B cell (primary cell): ENCODE data around the gene BMP6. TPM values are rescaled to one million over a fixed set of nuclear protein-coding genes. Genes with fewer than 3 reads are reported as not detected.

Source experiments
- ATAC-seq: fragments of 200-7000 bp; cut with Tn5 transposase; one replicate; pipeline ENCODE4 v1.10.0; 2021; ENCODE audit warnings: low read depth, mild to moderate bottlenecking, moderate number of reproducible peaks, moderate library complexity
- CTCF ChIA-PET: fragments of 350-600 bp; sonication (Branson Sonifier 250); formaldehyde crosslinking; loops from one replicate; lab custom pipeline; 2021; ENCODE audit warnings: antibody characterized with exemption, inconsistent platforms; lab: Charles Lee
- POLR2A ChIA-PET: fragments of 350-600 bp; sonication (Branson Sonifier 250); formaldehyde crosslinking; loops from one replicate; lab custom pipeline; 2021; ENCODE audit warnings: antibody characterized with exemption; lab: Charles Lee
- DNase-seq: peaks from one replicate; pipeline ENCODE4 v3.0.0; 2013
- H2AFZ ChIP-seq: 2 replicates; pipeline ENCODE4 v1.6.1; 2012; ENCODE audit warnings: mild to moderate bottlenecking, low read depth, low read length; ENCODE audit not compliant: insufficient read depth, poor library complexity, severe bottlenecking
- H3K27ac ChIP-seq, 2 donors: 1 replicate in 1 of 2; 2 replicates in 1 of 2; pipeline ENCODE4 v1.5.1; 2012 to 2013; ENCODE audit warnings: low read length in 2 of 2, mild to moderate bottlenecking in 2 of 2, moderate library complexity in 1 of 2
- H3K27me3 ChIP-seq, 4 experiments: fragments of 200-600 bp in 1 of 4; sonication (generic) in 1 of 4; replicated peaks in 1 of 4; 1 replicate in 2 of 4; 2 replicates in 2 of 4; pipeline versions ENCODE4 v1.6.1 to v1.7.0; 2013 to 2016; ENCODE audit warnings: low read length in 3 of 4, mild to moderate bottlenecking in 2 of 4, mixed read lengths in 1 of 4, moderate library complexity in 1 of 4; ENCODE audit not compliant: insufficient read depth in 4 of 4, control insufficient read depth in 3 of 4; ENCODE audit errors: control extremely low read depth in 1 of 4
- H3K36me3 ChIP-seq, 2 experiments: replicated peaks in 1 of 2; 1 replicate in 1 of 2; 2 replicates in 1 of 2; pipeline versions ENCODE4 v1.6.1 to v1.7.1; 2013; ENCODE audit warnings: low read length in 1 of 2; ENCODE audit not compliant: insufficient read depth in 2 of 2, control insufficient read depth in 1 of 2; ENCODE audit errors: control extremely low read depth in 1 of 2, extremely low read depth in 1 of 2
- H3K4me1 ChIP-seq, 2 donors: fragments of 200-600 bp in 1 of 2; sonication (generic) in 1 of 2; 1 replicate in 1 of 2; 2 replicates in 1 of 2; pipeline versions ENCODE4 v1.5.1 to v1.6.1; 2013 to 2017; ENCODE audit warnings: low read length in 2 of 2; ENCODE audit not compliant: control insufficient read depth in 2 of 2, insufficient read depth in 2 of 2
- H3K4me2 ChIP-seq: replicated peaks from 2 replicates; pipeline ENCODE3; 2012; ENCODE audit warnings: mild to moderate bottlenecking, low read depth, low read length; ENCODE audit not compliant: poor library complexity, severe bottlenecking
- H3K4me3 ChIP-seq, 5 experiments: fragments of 200-600 bp in 1 of 5; sonication (generic) in 1 of 5; 1 replicate in 3 of 5; 2 replicates in 2 of 5; pipeline versions ENCODE4 v1.5.1 to v1.7.0; 2011 to 2016; ENCODE audit warnings: low read length in 4 of 5, mild to moderate bottlenecking in 4 of 5, low read depth in 2 of 5, control low read depth in 1 of 5, moderate library complexity in 1 of 5; ENCODE audit not compliant: insufficient read depth in 1 of 5; ENCODE audit errors: control extremely low read depth in 1 of 5, extremely low read depth in 1 of 5
- H3K79me2 ChIP-seq: fragments of 200-600 bp; sonication (generic); one replicate; pipeline ENCODE4 v1.6.0; 2016; ENCODE audit warnings: low read length; ENCODE audit not compliant: control insufficient read depth, insufficient read depth
- H3K9ac ChIP-seq: fragments of 200-600 bp; sonication (generic); 2 replicates; pipeline ENCODE4 v1.6.1; 2017; ENCODE audit warnings: mild to moderate bottlenecking, low read length, moderate library complexity
- H3K9me3 ChIP-seq, 3 donors: one replicate each; pipeline versions ENCODE4 v1.6.1 to v1.7.1; 2013; ENCODE audit warnings: low read length in 2 of 3; ENCODE audit not compliant: control insufficient read depth in 2 of 3, insufficient read depth in 1 of 3; ENCODE audit errors: control extremely low read depth in 1 of 3
- H4K20me1 ChIP-seq: 2 replicates; pipeline ENCODE4 v1.6.0; 2012; ENCODE audit warnings: mild to moderate bottlenecking, low read length; ENCODE audit not compliant: insufficient read depth, control insufficient read depth, poor library complexity, severe bottlenecking
- H3K27ac Mint-ChIP-seq: one replicate; pipeline ENCODE4 v1.8.0; 2021; ENCODE audit warnings: mixed read lengths
- H3K27me3 Mint-ChIP-seq: one replicate; pipeline ENCODE4 v1.8.0; 2021; ENCODE audit warnings: mixed read lengths
- H3K4me1 Mint-ChIP-seq: one replicate; pipeline ENCODE4 v1.8.0; 2021; ENCODE audit warnings: mixed read lengths
- H3K4me3 Mint-ChIP-seq: one replicate; pipeline ENCODE4 v1.8.0; 2021; ENCODE audit warnings: mixed read lengths
- H3K9me3 Mint-ChIP-seq: one replicate; pipeline ENCODE4 v1.8.0; 2022; ENCODE audit warnings: mixed read lengths; ENCODE audit not compliant: insufficient read depth
- CTCF ChIP-seq: fragments of 200-600 bp; IDR thresholded peaks from one replicate; pipeline ENCODE4 v1.8.0; 2022; ENCODE audit warnings: antibody characterized with exemption, mild to moderate bottlenecking
- EZH2 ChIP-seq: IDR thresholded peaks from 2 replicates; pipeline ENCODE4 v1.6.1; 2012; ENCODE audit warnings: borderline replicate concordance, low read depth, mild to moderate bottlenecking, moderate library complexity, low read length; ENCODE audit not compliant: insufficient read depth, poor library complexity, severe bottlenecking
- WGBS: methylation state at CpG from one replicate; pipeline ENCODE4 v1.1.5; 2013; ENCODE audit warnings: missing lambda C conversion rate; ENCODE audit not compliant: insufficient coverage; 5-methylcytosine and 5-hydroxymethylcytosine counted together
- intact Hi-C: fragments of 100-400 bp; cut with micrococcal nuclease; formaldehyde crosslinking; loops from one replicate; pipeline ENCODE4 v1.10.0; 2022
- polyA plus RNA-seq: library from polyadenylated mRNA; depleted of rRNA; stranded (reverse); fragments of >200 nt; gene quantifications from 2 replicates; pipeline ENCODE4 v1.2.3, GENCODE V29; 2012
- total RNA-seq, 2 donors: library from RNA; stranded (reverse); fragments of 120-200 nt in 1 of 2; gene quantifications; 1 replicate in 1 of 2; 2 replicates in 1 of 2; pipeline versions ENCODE4 v1.2.3 to v1.2.4, GENCODE V29; 2013 to 2022

BMP6 gene
- total and polyA plus RNA-seq, 2 donors (not counting 1 experiment from before 2014, with no cell fraction given), result 0.43 to 2.9 TPM

GRCh38 chr6:7692453-7692784 is 33.5 kb upstream of the BMP6 start:
- intact Hi-C loops, result no loop called here
- WGBS, result no CpG with 5 or more reads among the region's 3 CpGs
- no peak overlapping the region for H3K4me3 ChIP-seq
- H4K20me1 ChIP-seq, result no peaks in the 10 kb centered on the region
- no peak overlapping the region for H3K9ac ChIP-seq
- H3K9me3 Mint-ChIP-seq, result no peaks in the 10 kb centered on the region
- H3K9me3 ChIP-seq, result no peaks in the 10 kb centered on the region
- H3K27ac ChIP-seq, result no peak overlapping the region
- ChIA-PET CTCF (interaction anchor here (1.6 kb wide), 1 partner anchor 366 kb away, joined by 3 read pairs; no protein-coding TSS in a partner anchor), POLR2A (no interaction called here)
- DNase-seq (no peak), ATAC-seq (no peak)
- H3K4me1 Mint-ChIP-seq, result no peaks in the 10 kb centered on the region
- peaks cover 37% of the 10 kb centered on the region for H3K27me3 Mint-ChIP-seq
- no peaks in the 10 kb centered on the region for H3K36me3 ChIP-seq
- no peak overlapping the region for H3K27ac Mint-ChIP-seq
- H3K79me2 ChIP-seq, result no peaks in the 10 kb centered on the region
- TF ChIP-seq EZH2, result no peak
- TF ChIP-seq CTCF, result no peak
- H3K27me3 ChIP-seq, result peaks cover 0 to 4% (median 2%) of the 10 kb centered on the region in 4 experiments
- H3K4me1 ChIP-seq, result no peaks in the 10 kb centered on the region
- H3K4me2 ChIP-seq, result no peak overlapping the region
- H2AFZ ChIP-seq, result no peak overlapping the region
- no peak overlapping the region for H3K4me3 Mint-ChIP-seq

- no peak overlapping the region for H2AFZ ChIP-seq
- H3K79me2 ChIP-seq, result no peaks in the 10 kb centered on the region
- CTCF ChIA-PET, result no interaction called here
These were observed 32.1 kb upstream of the BMP6 start for GRCh38 chr6:7693827-7694226.

More at GRCh38 chr6:7693827-7694226, 32.1 kb upstream of the BMP6 start:
- Histone ChIP-seq H3K27ac (no peak overlapping the region), H3K36me3 (no peaks in the 10 kb centered on the region), H4K20me1 (no peaks in the 10 kb centered on the region), H3K9ac (no peak overlapping the region), H3K4me1 (peaks cover 3 to 11% of the 10 kb centered on the region in 2 donors), H3K4me3 (no peak overlapping the region), H3K27me3 (peaks cover 0 to 13% (median 1%) of the 10 kb centered on the region in 4 experiments), H3K4me2 (no peak overlapping the region), H3K9me3 (no peaks in the 10 kb centered on the region)
- peaks cover 11% of the 10 kb centered on the region for H3K4me1 Mint-ChIP-seq
- peaks cover 41% of the 10 kb centered on the region for H3K27me3 Mint-ChIP-seq
- WGBS, result 74% methylated on average over 8 of the region's 10 CpGs
- no peak for DNase-seq
- POLR2A ChIA-PET, result no interaction called here
- H3K9me3 Mint-ChIP-seq, result no peaks in the 10 kb centered on the region
- TF ChIP-seq CTCF (no peak), EZH2 (no peak)
- no peak for ATAC-seq
- H3K4me3 Mint-ChIP-seq, result no peak overlapping the region
- intact Hi-C loops, result no loop called here
- H3K27ac Mint-ChIP-seq, result no peak overlapping the region
